Measurements from ENCODE around the gene TAF6. TPM values are rescaled to one million over a fixed set of nuclear protein-coding genes. Genes with fewer than 3 reads are reported as not detected.
"Not testable (repeated sequence)": the region's sequence is repeated elsewhere in the genome, so short reads cannot be mapped to it uniquely, and the experiment has no call there.

Gene TAF6
- total RNA-seq, 1 donor from 2014 or later, result 63.7 TPM

- no peak for TF ChIP-seq CTCF (IDR thresholded peaks at IDR 0.05; ENCODE audit: unreplicated experiment)
- Mint-ChIP-seq H3K36me3 (no peaks in the 10 kb centered on the region), H3K9me3 (no peaks in the 10 kb centered on the region), H3K4me1 (peaks cover 13% of the 10 kb centered on the region), H3K4me3 (no peak overlapping the region), H3K27ac (no peak overlapping the region), H3K27me3 (ENCODE audit: low read depth) (no peaks in the 10 kb centered on the region)
- DNase-seq (ENCODE audit: low spot score in 2 of 2, unreplicated experiment in 2 of 2), result no peak
Observed at GRCh38 chr7:100132126-100132525, 13.0 kb upstream of the TAF6 start.

- Mint-ChIP-seq H3K9me3 (no peaks in the 10 kb centered on the region), H3K36me3 (no peaks in the 10 kb centered on the region), H3K4me1 (peaks cover 22% of the 10 kb centered on the region), H3K27ac (no peak overlapping the region), H3K4me3 (no peak overlapping the region), H3K27me3 (ENCODE audit: low read depth) (no peaks in the 10 kb centered on the region)
- peak; percentile 76 to 92 for DNase-seq (ENCODE audit: low spot score in 2 of 2, unreplicated experiment in 2 of 2)
- peak; percentile 87 for TF ChIP-seq CTCF (IDR thresholded peaks at IDR 0.05; ENCODE audit: unreplicated experiment)
Observed at GRCh38 chr7:100130608-100131453, 11.7 kb upstream of the TAF6 start.

- not testable (repeated sequence) for H3K27ac Mint-ChIP-seq; H3K36me3 Mint-ChIP-seq; H3K27me3 Mint-ChIP-seq (ENCODE audit: low read depth); H3K9me3 Mint-ChIP-seq; H3K4me3 Mint-ChIP-seq; DNase-seq (ENCODE audit: low spot score in 2 of 2, unreplicated experiment in 2 of 2)
- H3K4me1 Mint-ChIP-seq, result peaks cover 25% of the 10 kb centered on the region
Observed at GRCh38 chr7:100130220-100130607, 11.1 kb upstream of the TAF6 start.

GRCh38 chr7:100128637-100128963, 9.4 kb upstream of the TAF6 start:
- Mint-ChIP-seq H3K9me3 (no peaks in the 10 kb centered on the region), H3K27ac (peak overlapping the region; percentile 83), H3K4me3 (peak overlapping the region; percentile 96), H3K36me3 (no peaks in the 10 kb centered on the region), H3K4me1 (peaks cover 25% of the 10 kb centered on the region), H3K27me3 (ENCODE audit: low read depth) (no peaks in the 10 kb centered on the region)
- DNase-seq (ENCODE audit: low spot score in 2 of 2, unreplicated experiment in 2 of 2), result no peak
- TF ChIP-seq CTCF (IDR thresholded peaks at IDR 0.05; ENCODE audit: unreplicated experiment), result no peak

- DNase-seq (ENCODE audit: low spot score in 2 of 2, unreplicated experiment in 2 of 2), result peak in 1 of 2 experiments; percentile 59
- H3K36me3 Mint-ChIP-seq, result no peaks in the 10 kb centered on the region
- H3K4me3 Mint-ChIP-seq, result peak overlapping the region; percentile 96
- no peak for TF ChIP-seq CTCF (IDR thresholded peaks at IDR 0.05; ENCODE audit: unreplicated experiment)
- peak overlapping the region; percentile 83 for H3K27ac Mint-ChIP-seq
- H3K4me1 Mint-ChIP-seq, result peaks cover 25% of the 10 kb centered on the region
- no peaks in the 10 kb centered on the region for H3K9me3 Mint-ChIP-seq
- H3K27me3 Mint-ChIP-seq (ENCODE audit: low read depth), result no peaks in the 10 kb centered on the region
Observed at GRCh38 chr7:100127866-100128636, 8.9 kb upstream of the TAF6 start.
